ENCODE data around the gene NHLRC2. TPM values are rescaled to one million over a fixed set of nuclear protein-coding genes. Genes with fewer than 3 reads are reported as not detected.

The NHLRC2 gene
- total RNA-seq, 1 experiment from 2014 or later, result 30.9 TPM

GRCh38 chr10:113889911-113890310, 35.5 kb downstream of the NHLRC2 start:
- H3K4me1 ChIP-seq (ENCODE audit: insufficient read depth, low read length), result no peaks in the 10 kb centered on the region
- H3K9ac ChIP-seq (ENCODE audit: extremely low read depth, insufficient read length, low read length), result no peak overlapping the region
- no peak overlapping the region for H2BK15ac ChIP-seq (ENCODE audit: low read depth, low read length)
- H4K20me1 ChIP-seq (ENCODE audit: control insufficient read depth, insufficient read depth, insufficient read length), result no peaks in the 10 kb centered on the region
- H3K79me2 ChIP-seq (ENCODE audit: insufficient read depth, low read length), result no peaks in the 10 kb centered on the region
- no peak overlapping the region for H4K91ac ChIP-seq (ENCODE audit: insufficient read length, low read depth, low read length)
- H3K4me2 ChIP-seq (ENCODE audit: insufficient read depth, insufficient read length, low read length), result no peak overlapping the region
- H3T11ph ChIP-seq (ENCODE audit: low read length), result no peak overlapping the region
- no peak overlapping the region for H3K27ac ChIP-seq (ENCODE audit: insufficient read length, low read depth, low read length)
- no peak overlapping the region for H2BK5ac ChIP-seq (ENCODE audit: insufficient read length, low read length)
- H3K27me3 ChIP-seq (ENCODE audit: insufficient read depth, low read length), result no peaks in the 10 kb centered on the region
- Mint-ChIP-seq H3K9me3 (peaks cover 0 to 4% of the 10 kb centered on the region in 2 experiments; a peak in 1 of 5 replicates), H3K27me3 (ENCODE audit: low read depth) (no peaks in the 10 kb centered on the region), H3K36me3 (ENCODE audit: insufficient read depth in 1 of 3, low read depth in 3 of 3) (peaks cover 13 to 44% (median 41%) of the 10 kb centered on the region in 3 experiments), H3K4me1 (no peaks in the 10 kb centered on the region), H3K27ac (no peak overlapping the region), H3K4me3 (no peak overlapping the region)
- no peak overlapping the region for H2AK5ac ChIP-seq (ENCODE audit: insufficient read length, low read length)
- H3K9me3 ChIP-seq (ENCODE audit: control insufficient read depth, low read depth, low read length), result no peaks in the 10 kb centered on the region
- no peak overlapping the region for H3K56ac ChIP-seq (ENCODE audit: insufficient read length, low read depth, low read length)
- H2BK120ac ChIP-seq (ENCODE audit: low read depth, low read length, poor library complexity, severe bottlenecking), result no peak overlapping the region
- H2BK12ac ChIP-seq (ENCODE audit: insufficient read length, low read depth, low read length), result no peak overlapping the region
- no peak overlapping the region for H3K18ac ChIP-seq (ENCODE audit: insufficient read length, low read depth, low read length)
- H2AFZ ChIP-seq (ENCODE audit: low read length), result no peak overlapping the region
- no peak overlapping the region for H4K5ac ChIP-seq (ENCODE audit: insufficient read length, low read depth, low read length)
- TF ChIP-seq CTCF (conservative IDR thresholded peaks at IDR 0.05), result no peak
- no peaks in the 10 kb centered on the region for H3K79me1 ChIP-seq (ENCODE audit: insufficient read depth, low read depth, low read length, poor library complexity, severe bottlenecking)
- no CpG with 5 or more reads among the region's 2 CpGs for WGBS (ENCODE audit: extremely low coverage, insufficient read length, low lambda C conversion rate)
- no peaks in the 10 kb centered on the region for H3K23me2 ChIP-seq (ENCODE audit: insufficient read length, low read depth, low read length, poor library complexity, severe bottlenecking)
- no peak overlapping the region for H3K14ac ChIP-seq (ENCODE audit: insufficient read depth, low read length)
- H3K23ac ChIP-seq (ENCODE audit: insufficient read length, low read depth, low read length), result no peak overlapping the region
- H2BK20ac ChIP-seq (ENCODE audit: low read depth, low read length, poor library complexity, severe bottlenecking), result no peak overlapping the region
- no peak for DNase-seq
- H3K4ac ChIP-seq (ENCODE audit: low read depth, low read length), result no peak overlapping the region
- no peak overlapping the region for H4K8ac ChIP-seq (replicated peaks; ENCODE audit: insufficient read length, low read depth, low read length)
